Caco-2 (cell line): ENCODE measurements around the gene GRID1. TPM values are rescaled to one million over a fixed set of nuclear protein-coding genes. Genes with fewer than 3 reads are reported as not detected.

Experiments used
- BruUV-seq: library from RNA; stranded (reverse); fragments of 400-500 nt; replicated peaks from 2 replicates; lab custom pipeline; 2021; lab: Mats Ljungman, UMichigan
- CTCF ChIA-PET: fragments of 300-600 bp; sonication (Branson Sonifier 250); formaldehyde crosslinking; loops from one replicate; lab custom pipeline; 2022; ENCODE audit warnings: antibody characterized with exemption; lab: Charles Lee
- POLR2A ChIA-PET: fragments of 300-600 bp; sonication (Branson Sonifier 250); formaldehyde crosslinking; loops from one replicate; lab custom pipeline; 2022; ENCODE audit warnings: antibody characterized with exemption; lab: Charles Lee
- DNase-seq, 2 experiments: peaks; one replicate each; pipeline versions ENCODE4 v3.0.0 to v3.0.0-alpha.2; 2020 to 2022
- H3K27me3 ChIP-seq: replicated peaks from 2 replicates; pipeline ENCODE4 v1.6.0; 2011; ENCODE audit warnings: low read length; ENCODE audit not compliant: control insufficient read depth, insufficient read depth
- H3K36me3 ChIP-seq: 2 replicates; pipeline ENCODE4 v1.5.1; 2011; ENCODE audit warnings: low read length; ENCODE audit not compliant: control insufficient read depth, insufficient read depth
- H3K4me1 ChIP-seq: fragments of 250-450 bp; sonication (Bioruptor Pico); 2 replicates; pipeline ENCODE4 v1.5.1; 2020; ENCODE audit warnings: mild to moderate bottlenecking
- H3K4me3 ChIP-seq: 2 replicates; pipeline ENCODE4 v1.5.1; 2011; ENCODE audit warnings: low read depth, mild to moderate bottlenecking, control low read depth, low read length
- H3K9me3 ChIP-seq: fragments of 250-450 bp; sonication (Bioruptor Pico); 2 replicates; pipeline ENCODE4 v1.5.1; 2020; ENCODE audit warnings: mild to moderate bottlenecking, moderate library complexity
- H3K27ac Mint-ChIP-seq: one replicate; pipeline ENCODE4 v1.8.0; 2022; ENCODE audit warnings: mixed read lengths; ENCODE audit not compliant: unreplicated experiment
- H3K27me3 Mint-ChIP-seq: one replicate; pipeline ENCODE4 v1.8.0; 2022; ENCODE audit warnings: mixed read lengths; ENCODE audit not compliant: insufficient read depth, unreplicated experiment
- H3K36me3 Mint-ChIP-seq: one replicate; pipeline ENCODE4 v1.8.0; 2022; ENCODE audit warnings: mild to moderate bottlenecking, mixed read lengths; ENCODE audit not compliant: insufficient read depth, unreplicated experiment
- H3K4me1 Mint-ChIP-seq: one replicate; pipeline ENCODE4 v1.8.0; 2022; ENCODE audit warnings: low read depth, mixed read lengths; ENCODE audit not compliant: unreplicated experiment
- H3K4me3 Mint-ChIP-seq: one replicate; pipeline ENCODE4 v1.8.0; 2022; ENCODE audit warnings: mild to moderate bottlenecking, moderate library complexity, mixed read lengths; ENCODE audit not compliant: unreplicated experiment
- H3K9me3 Mint-ChIP-seq: one replicate; pipeline ENCODE4 v1.8.0; 2022; ENCODE audit warnings: mixed read lengths; ENCODE audit not compliant: unreplicated experiment
- CTCF ChIP-seq, 2 experiments: fragments of 200-600 bp in 1 of 2; IDR thresholded peaks; 1 replicate in 1 of 2; 2 replicates in 1 of 2; pipeline versions ENCODE4 v1.5.1 to v1.8.0; 2011 to 2022; ENCODE audit warnings: antibody characterized with exemption in 1 of 2, control low read depth in 1 of 2, inconsistent platforms in 1 of 2, low read depth in 1 of 2, low read length in 1 of 2, mild to moderate bottlenecking in 1 of 2, moderate library complexity in 1 of 2; ENCODE audit not compliant: insufficient read depth in 1 of 2, severe bottlenecking in 1 of 2, unreplicated experiment in 1 of 2
- intact Hi-C: fragments of 100-400 bp; cut with micrococcal nuclease; formaldehyde crosslinking; loops from one replicate; pipeline ENCODE4 v1.10.0; 2022; ENCODE audit not compliant: unreplicated experiment
- total RNA-seq: library from RNA; stranded (reverse); gene quantifications from 2 replicates; pipeline ENCODE4 v1.2.3, GENCODE V29; 2022

Gene GRID1
- total RNA-seq, 1 experiment from 2014 or later, result 8.0 TPM

- BruUV-seq, result no TSS peak
- Histone ChIP-seq H3K4me3 (no peak overlapping the region), H3K9me3 (peaks cover 7% of the 10 kb centered on the region), H3K27me3 (no peaks in the 10 kb centered on the region), H3K36me3 (no peaks in the 10 kb centered on the region), H3K4me1 (no peaks in the 10 kb centered on the region)
- no peak for TF ChIP-seq CTCF (IDR thresholded peaks at IDR 0.05; ENCODE audit: insufficient read depth in 1 of 2, low read depth in 1 of 2, low read length in 1 of 2, severe bottlenecking in 1 of 2, unreplicated experiment in 1 of 2)
- no peaks in the 10 kb centered on the region for H3K4me1 Mint-ChIP-seq
- no peaks in the 10 kb centered on the region for H3K36me3 Mint-ChIP-seq
- ChIA-PET CTCF (no interaction called here), POLR2A (no interaction called here)
- H3K27me3 Mint-ChIP-seq, result peaks cover 4% of the 10 kb centered on the region
- H3K27ac Mint-ChIP-seq, result no peak overlapping the region
- intact Hi-C loops, result no loop called here
- no peak for DNase-seq
- peaks cover 20% of the 10 kb centered on the region for H3K9me3 Mint-ChIP-seq
- no peak overlapping the region for H3K4me3 Mint-ChIP-seq
Observed at GRCh38 chr10:86281396-86281795, 85.2 kb downstream of the GRID1 start.

GRCh38 chr10:86269332-86269731 lies 97.3 kb downstream of the GRID1 start:
- H3K4me3 Mint-ChIP-seq, result no peak overlapping the region
- ChIA-PET CTCF (no interaction called here), POLR2A (no interaction called here)
- no peak for DNase-seq
- H3K27ac Mint-ChIP-seq, result no peak overlapping the region
- Histone ChIP-seq H3K4me1 (no peaks in the 10 kb centered on the region), H3K36me3 (no peaks in the 10 kb centered on the region), H3K9me3 (no peaks in the 10 kb centered on the region), H3K4me3 (no peak overlapping the region), H3K27me3 (no peaks in the 10 kb centered on the region)
- peaks cover 14% of the 10 kb centered on the region for H3K9me3 Mint-ChIP-seq
- H3K36me3 Mint-ChIP-seq, result no peaks in the 10 kb centered on the region
- intact Hi-C loops, result no loop called here
- BruUV-seq, result no TSS peak
- no peaks in the 10 kb centered on the region for H3K4me1 Mint-ChIP-seq
- H3K27me3 Mint-ChIP-seq, result peaks cover 10% of the 10 kb centered on the region
- no peak for TF ChIP-seq CTCF (IDR thresholded peaks at IDR 0.05; ENCODE audit: insufficient read depth in 1 of 2, low read depth in 1 of 2, low read length in 1 of 2, severe bottlenecking in 1 of 2, unreplicated experiment in 1 of 2)

GRCh38 chr10:86267286-86268195 lies 99.1 kb downstream of the GRID1 start:
- no peak for TF ChIP-seq CTCF (IDR thresholded peaks at IDR 0.05; ENCODE audit: insufficient read depth in 1 of 2, low read depth in 1 of 2, low read length in 1 of 2, severe bottlenecking in 1 of 2, unreplicated experiment in 1 of 2)
- Mint-ChIP-seq H3K36me3 (no peaks in the 10 kb centered on the region), H3K27me3 (peaks cover 10% of the 10 kb centered on the region), H3K4me1 (no peaks in the 10 kb centered on the region), H3K4me3 (no peak overlapping the region), H3K9me3 (peaks cover 14% of the 10 kb centered on the region), H3K27ac (no peak overlapping the region)
- Histone ChIP-seq H3K4me1 (no peaks in the 10 kb centered on the region), H3K27me3 (no peaks in the 10 kb centered on the region), H3K4me3 (no peak overlapping the region), H3K9me3 (no peaks in the 10 kb centered on the region), H3K36me3 (no peaks in the 10 kb centered on the region)
- CTCF ChIA-PET, result no interaction called here
- DNase-seq, result peak in 1 of 2 experiments; percentile 25
- no TSS peak for BruUV-seq
- POLR2A ChIA-PET, result no interaction called here
- intact Hi-C loops, result no loop called here
